Thyroid gland (tissue), 4 donors: ENCODE data around the gene ZNF503. TPM values are rescaled to one million over a fixed set of nuclear protein-coding genes. Genes with fewer than 3 reads are reported as not detected.

Experiments
- DNase-seq, 2 donors: peaks; one replicate each; pipeline ENCODE4 v3.0.0-alpha.2; 2019
- H3K27ac ChIP-seq, 3 donors: fragments of 200-600 bp; sonication (generic); 1 replicate in 2 of 3; 2 replicates in 1 of 3; pipeline ENCODE4 v1.5.1; 2016 to 2019; ENCODE audit warnings: mild to moderate bottlenecking in 1 of 3, moderate library complexity in 1 of 3
- H3K27me3 ChIP-seq: fragments of 200-600 bp; sonication (generic); one replicate; pipeline ENCODE4 v1.5.1; 2019
- H3K36me3 ChIP-seq, 2 donors: fragments of 200-600 bp; sonication (generic); one replicate each; pipeline ENCODE4 v1.5.1; 2016 to 2019
- H3K4me1 ChIP-seq, 2 donors: fragments of 200-600 bp; sonication (generic); one replicate each; pipeline ENCODE4 v1.5.1; 2017 to 2019
- H3K4me3 ChIP-seq, 3 donors: fragments of 200-600 bp; sonication (generic); replicated peaks in 1 of 3; 1 replicate in 2 of 3; 2 replicates in 1 of 3; pipeline ENCODE4 v1.5.1; 2016; ENCODE audit warnings: mild to moderate bottlenecking in 1 of 3
- H3K9me3 ChIP-seq: fragments of 200-600 bp; sonication (generic); one replicate; pipeline ENCODE4 v1.5.1; 2017
- CTCF ChIP-seq, 6 experiments: fragments of 200-600 bp in 3 of 6; fragments of 450-650 bp in 3 of 6; sonication (generic) in 3 of 6; IDR thresholded peaks; one replicate each; pipeline ENCODE4 v1.5.1; 2016 to 2019; ENCODE audit warnings: antibody characterized with exemption in 6 of 6, mild to moderate bottlenecking in 2 of 6, inconsistent platforms in 1 of 6, moderate library complexity in 1 of 6
- POLR2A ChIP-seq, 2 donors: fragments of 450-650 bp; IDR thresholded peaks; one replicate each; pipeline ENCODE4 v1.6.1; 2017; ENCODE audit warnings: antibody characterized with exemption in 2 of 2, mild to moderate bottlenecking in 2 of 2, moderate library complexity in 1 of 2
- WGBS, 2 donors: methylation state at CpG; one replicate each; pipeline ENCODE4 v1.1.5; 2017; 5-methylcytosine and 5-hydroxymethylcytosine counted together
- intact Hi-C: fragments of 100-400 bp; cut with DNase I; formaldehyde crosslinking; loops from one replicate; pipeline ENCODE4 v1.15.1; 2023
- total RNA-seq, 4 donors: library from RNA; depleted of rRNA; stranded (reverse); fragments of >200 nt; gene quantifications; one replicate each; pipeline ENCODE4 v1.2.3, GENCODE V29; 2016

Gene ZNF503
- total RNA-seq, 4 donors from 2014 or later = 8.2 to 17.1 (median 10.9) TPM

GRCh38 chr10:75403144-75403938 lies 1.8 kb upstream of the ZNF503 start:
- peak overlapping the region; percentile 88 to 98 (median 98) for H3K27ac ChIP-seq
- WGBS, 2 donors = 1% methylated on average over 28 to 54 of the region's 56 CpGs
- H3K4me1 ChIP-seq = peaks cover 10 to 20% of the 10 kb centered on the region in 2 donors
- intact Hi-C loops = no loop called here
- TF ChIP-seq CTCF (IDR thresholded peaks at IDR 0.05) (no peak), POLR2A (IDR thresholded peaks at IDR 0.05) (peak in 1 of 2 donors; percentile 65)
- peak; percentile 75 to 78 for DNase-seq
- H3K4me3 ChIP-seq = peak overlapping the region; percentile 18 to 88 (median 51)
- H3K36me3 ChIP-seq = peaks cover 0 to 14% of the 10 kb centered on the region in 2 donors
- no peaks in the 10 kb centered on the region for H3K9me3 ChIP-seq
- H3K27me3 ChIP-seq = no peaks in the 10 kb centered on the region

GRCh38 chr10:75402486-75403143 lies 1.1 kb upstream of the ZNF503 start:
- peak; percentile 20 to 44 for TF ChIP-seq POLR2A (IDR thresholded peaks at IDR 0.05)
- no peak for TF ChIP-seq CTCF (IDR thresholded peaks at IDR 0.05)
- peaks cover 10 to 15% of the 10 kb centered on the region in 2 donors for H3K4me1 ChIP-seq
- intact Hi-C loops = no loop called here
- no peaks in the 10 kb centered on the region for H3K9me3 ChIP-seq
- DNase-seq = peak; percentile 67 to 75
- 1% methylated on average over 24 to 42 of the region's 42 CpGs for WGBS, 2 donors
- H3K27ac ChIP-seq = peak overlapping the region; percentile 88 to 98 (median 98)
- H3K27me3 ChIP-seq = no peaks in the 10 kb centered on the region
- H3K4me3 ChIP-seq = peak overlapping the region; percentile 18 to 88 (median 51)
- peaks cover 0 to 14% of the 10 kb centered on the region in 2 donors for H3K36me3 ChIP-seq

- Histone ChIP-seq H3K36me3 (peaks cover 0 to 14% of the 10 kb centered on the region in 2 donors), H3K27me3 (no peaks in the 10 kb centered on the region), H3K27ac (peak overlapping the region; percentile 89 to 98 (median 98)), H3K4me1 (peaks cover 10 to 20% of the 10 kb centered on the region in 2 donors), H3K4me3 (peak overlapping the region; percentile 63 to 88 (median 87)), H3K9me3 (no peaks in the 10 kb centered on the region)
- DNase-seq = peak; percentile 67 to 76
- TF ChIP-seq POLR2A (IDR thresholded peaks at IDR 0.05) (no peak), CTCF (IDR thresholded peaks at IDR 0.05) (no peak)
- intact Hi-C loops = loop anchor here (2.0 kb wide), 1 partner anchor 510 kb away; no protein-coding TSS in a partner anchor
- 0 to 2% methylated on average over 25 to 30 of the region's 68 CpGs for WGBS, 2 donors
These were observed 594 bp downstream of the ZNF503 start for GRCh38 chr10:75400771-75401568.

- H3K4me1 ChIP-seq = peaks cover 9 to 20% of the 10 kb centered on the region in 2 donors
- H3K36me3 ChIP-seq = peaks cover 0 to 14% of the 10 kb centered on the region in 2 donors
- TF ChIP-seq CTCF (IDR thresholded peaks at IDR 0.05) = peak in 2 of 6 experiments; percentile 5 to 9
- peak in 1 of 2 donors; percentile 21 for TF ChIP-seq POLR2A (IDR thresholded peaks at IDR 0.05)
- no peaks in the 10 kb centered on the region for H3K27me3 ChIP-seq
- peak overlapping the region; percentile 63 to 88 (median 87) for H3K4me3 ChIP-seq
- peak; percentile 42 to 47 for DNase-seq
- intact Hi-C loops = loop anchor here (2.0 kb wide), 1 partner anchor 511 kb away; no protein-coding TSS in a partner anchor
- WGBS, 2 donors = 0% methylated on average over 16 to 21 of the region's 39 CpGs
- no peaks in the 10 kb centered on the region for H3K9me3 ChIP-seq
- H3K27ac ChIP-seq = peak overlapping the region; percentile 89 to 98 (median 98)
These were observed 1.3 kb downstream of the ZNF503 start for GRCh38 chr10:75400163-75400770.
